ENCODE results near the gene GRWD1.

- TF ChIP-seq CTCF (conservative IDR thresholded peaks at IDR 0.05; ENCODE audit: low read depth, low read length) (no peak), POLR2A (IDR thresholded peaks at IDR 0.05; ENCODE audit: low read depth, low read length) (no peak)
Measured at GRCh38 chr19:48461982-48462655, 16.3 kb downstream of the GRWD1 start.
